Measurements from ENCODE around the gene LRRC8D. TPM values are rescaled to one million over a fixed set of nuclear protein-coding genes. Genes with fewer than 3 reads are reported as not detected.
"Not testable (repeated sequence)": the region's sequence is repeated elsewhere in the genome, so short reads cannot be mapped to it uniquely, and the experiment has no call there.

The LRRC8D gene
- polyA plus RNA-seq, 2 of the 4 experiments (the other 2 are of a cell fraction), result 41.8 to 76.7 TPM

DNA sequence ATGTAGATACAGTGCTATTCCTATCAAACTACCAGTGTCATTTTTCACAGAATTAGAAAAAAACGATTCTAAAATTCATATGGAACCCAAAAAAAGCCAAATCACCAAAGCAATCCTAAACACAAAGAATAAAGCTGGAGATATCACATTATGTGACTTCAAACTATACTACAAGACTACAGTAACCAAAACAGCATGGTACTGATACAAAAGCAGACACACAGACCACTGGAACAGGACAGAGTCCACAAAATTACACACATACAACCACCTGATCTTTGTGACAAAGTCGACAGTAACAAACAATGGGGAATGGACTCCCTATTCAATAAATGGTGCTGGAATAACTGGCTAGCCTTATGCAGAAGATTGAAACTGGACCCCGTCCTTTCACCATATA is 102.7 kb downstream of the LRRC8D start:
- FAIRE-seq (no peak), ATAC-seq (no peak), DNase-seq (ENCODE audit: low read depth in 1 of 2, low spot score in 1 of 2) (no peak)
- POLR2A ChIA-PET, result no interaction called here
- CTCF ChIA-PET, result no interaction called here
- TF ChIP-seq KDM1A (IDR thresholded peaks at IDR 0.05; ENCODE audit: low read depth) (peak; percentile 71; the same call in 1 of the 2 replicates), POLR2A (IDR thresholded peaks at IDR 0.05; ENCODE audit: low read length) (no peak)
- Histone ChIP-seq H3K27ac (no peak overlapping the region), H3K9me3 (peaks cover 22% of the 10 kb centered on the region), H3K4me1 (peaks cover 23% of the 10 kb centered on the region), H3K4me2 (no peak overlapping the region), H3K4me3 (no peak overlapping the region)
- 69% methylated on average over 3 of the region's 3 CpGs for WGBS (ENCODE audit: missing lambda C conversion rate)

- DNase-seq (ENCODE audit: low read depth in 1 of 2, low spot score in 1 of 2); POLR2A ChIA-PET; H3K27ac ChIP-seq; CTCF ChIA-PET; FAIRE-seq; ATAC-seq; H3K4me2 ChIP-seq; H3K4me3 ChIP-seq: not testable (repeated sequence)
- 92% methylated on average over 1 of the region's 1 CpG for WGBS (ENCODE audit: missing lambda C conversion rate)
- Histone ChIP-seq H3K9me3 (peaks cover 22% of the 10 kb centered on the region), H3K4me1 (peaks cover 23% of the 10 kb centered on the region)
Measured at GRCh38 chr1:89924075-89924474, 103.2 kb downstream of the LRRC8D start.

DNA sequence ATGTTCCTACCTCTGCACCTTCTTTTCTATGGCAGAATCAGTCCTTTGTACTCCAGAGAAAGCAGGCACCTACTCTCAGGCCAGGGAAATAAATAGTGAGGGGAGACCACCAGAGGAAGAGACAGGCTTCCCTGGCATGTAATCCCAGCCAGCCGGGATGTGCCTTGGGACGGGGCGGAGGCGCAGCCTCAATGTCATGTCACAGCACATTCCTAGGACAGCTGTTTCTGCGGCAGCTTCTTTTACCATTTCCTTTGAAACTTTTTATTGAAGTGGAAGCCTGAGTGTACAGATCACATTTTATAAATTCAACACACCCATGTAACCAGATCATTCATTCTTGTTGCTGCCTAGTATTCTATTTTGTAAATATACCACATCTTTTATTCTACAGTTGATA is 106.2 kb downstream of the LRRC8D start:
- ATAC-seq (no peak), DNase-seq (ENCODE audit: low read depth in 1 of 2, low spot score in 1 of 2) (no peak), FAIRE-seq (no peak)
- Histone ChIP-seq H3K27ac (no peak overlapping the region), H3K9me3 (peaks cover 22% of the 10 kb centered on the region), H3K4me2 (no peak overlapping the region), H3K4me1 (peaks cover 14% of the 10 kb centered on the region; the same call in 2 of the 3 replicates), H3K4me3 (no peak overlapping the region)
- POLR2A ChIA-PET, result interaction anchor here (0.6 kb wide), 1 partner anchor 481 kb away, joined by 6 read pairs; no protein-coding TSS in a partner anchor
- 84% methylated on average over 5 of the region's 5 CpGs for WGBS (ENCODE audit: missing lambda C conversion rate)
- CTCF ChIA-PET, result interaction anchor here (1.1 to 1.4 kb wide), 2 partner anchors 9 to 61 kb away, joined by 3 to 6 read pairs; no protein-coding TSS in a partner anchor
- TF ChIP-seq RAD21 (conservative IDR thresholded peaks at IDR 0.05 in 1 of 2, IDR thresholded peaks at IDR 0.05 in 1 of 2) (no peak), HEYL (CRISPR knock-in tag; IDR thresholded peaks at IDR 0.05) (no peak), POLR2A (IDR thresholded peaks at IDR 0.05; ENCODE audit: low read length) (no peak), CEBPB (IDR thresholded peaks at IDR 0.05) (no peak), PBX3 (IDR thresholded peaks at IDR 0.05) (no peak), MAZ (IDR thresholded peaks at IDR 0.05; ENCODE audit: borderline replicate concordance, low read depth, low read length) (no peak), CBX8 (IDR thresholded peaks at IDR 0.05) (no peak), ZNF302 (CRISPR knock-in tag; IDR thresholded peaks at IDR 0.05) (no peak), BHLHE40 (IDR thresholded peaks at IDR 0.05; ENCODE audit: low read depth, low read length) (no peak), RFX5 (IDR thresholded peaks at IDR 0.05) (no peak), GATA3 (IDR thresholded peaks at IDR 0.05; ENCODE audit: borderline replicate concordance) (no peak), CHD4 (IDR thresholded peaks at IDR 0.05; ENCODE audit: borderline replicate concordance) (no peak), EHF (CRISPR knock-in tag; IDR thresholded peaks at IDR 0.05) (no peak), TFCP2L1 (CRISPR knock-in tag; IDR thresholded peaks at IDR 0.05) (no peak)
- TF ChIP-seq, protein P1, sequence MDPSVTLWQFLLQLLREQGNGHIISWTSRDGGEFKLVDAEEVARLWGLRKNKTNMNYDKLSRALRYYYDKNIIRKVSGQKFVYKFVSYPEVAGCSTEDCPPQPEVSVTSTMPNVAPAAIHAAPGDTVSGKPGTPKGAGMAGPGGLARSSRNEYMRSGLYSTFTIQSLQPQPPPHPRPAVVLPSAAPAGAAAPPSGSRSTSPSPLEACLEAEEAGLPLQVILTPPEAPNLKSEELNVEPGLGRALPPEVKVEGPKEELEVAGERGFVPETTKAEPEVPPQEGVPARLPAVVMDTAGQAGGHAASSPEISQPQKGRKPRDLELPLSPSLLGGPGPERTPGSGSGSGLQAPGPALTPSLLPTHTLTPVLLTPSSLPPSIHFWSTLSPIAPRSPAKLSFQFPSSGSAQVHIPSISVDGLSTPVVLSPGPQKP (IDR thresholded peaks at IDR 0.05; ENCODE audit: low read depth, low read length), result no peak
- TF ChIP-seq, protein P2, sequence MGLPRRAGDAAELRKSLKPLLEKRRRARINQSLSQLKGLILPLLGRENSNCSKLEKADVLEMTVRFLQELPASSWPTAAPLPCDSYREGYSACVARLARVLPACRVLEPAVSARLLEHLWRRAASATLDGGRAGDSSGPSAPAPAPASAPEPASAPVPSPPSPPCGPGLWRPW (IDR thresholded peaks at IDR 0.05), result no peak

- no peak for FAIRE-seq
- TF ChIP-seq RAD21 (conservative IDR thresholded peaks at IDR 0.05 in 1 of 2, IDR thresholded peaks at IDR 0.05 in 1 of 2) (no peak), ZNF302 (CRISPR knock-in tag; IDR thresholded peaks at IDR 0.05) (no peak), RCOR1 (IDR thresholded peaks at IDR 0.05; ENCODE audit: low read depth, low read length) (no peak)
- H3K27ac ChIP-seq, result no peak overlapping the region
- no peak overlapping the region for H3K4me2 ChIP-seq
- H3K9me3 ChIP-seq, result peaks cover 22% of the 10 kb centered on the region
- 96% methylated on average over 1 of the region's 1 CpG for WGBS (ENCODE audit: missing lambda C conversion rate)
- no peak for DNase-seq (ENCODE audit: low read depth in 1 of 2, low spot score in 1 of 2)
- ChIA-PET POLR2A (no interaction called here), CTCF (interaction anchor here (1.1 to 1.4 kb wide), 2 partner anchors 10 to 60 kb away, joined by 3 to 6 read pairs; no protein-coding TSS in a partner anchor)
- no peak overlapping the region for H3K4me3 ChIP-seq
- no peak for ATAC-seq
- peaks cover 14% of the 10 kb centered on the region; the same call in 2 of the 3 replicates for H3K4me1 ChIP-seq
Measured at GRCh38 chr1:89927478-89927877, 106.6 kb downstream of the LRRC8D start.
